ENCODE data around the gene ARHGEF2. TPM values are rescaled to one million over a fixed set of nuclear protein-coding genes. Genes with fewer than 3 reads are reported as not detected.

ARHGEF2 gene
- total RNA-seq, 4 donors from 2014 or later = 13.7 to 42.1 (median 20.6) TPM

DNA sequence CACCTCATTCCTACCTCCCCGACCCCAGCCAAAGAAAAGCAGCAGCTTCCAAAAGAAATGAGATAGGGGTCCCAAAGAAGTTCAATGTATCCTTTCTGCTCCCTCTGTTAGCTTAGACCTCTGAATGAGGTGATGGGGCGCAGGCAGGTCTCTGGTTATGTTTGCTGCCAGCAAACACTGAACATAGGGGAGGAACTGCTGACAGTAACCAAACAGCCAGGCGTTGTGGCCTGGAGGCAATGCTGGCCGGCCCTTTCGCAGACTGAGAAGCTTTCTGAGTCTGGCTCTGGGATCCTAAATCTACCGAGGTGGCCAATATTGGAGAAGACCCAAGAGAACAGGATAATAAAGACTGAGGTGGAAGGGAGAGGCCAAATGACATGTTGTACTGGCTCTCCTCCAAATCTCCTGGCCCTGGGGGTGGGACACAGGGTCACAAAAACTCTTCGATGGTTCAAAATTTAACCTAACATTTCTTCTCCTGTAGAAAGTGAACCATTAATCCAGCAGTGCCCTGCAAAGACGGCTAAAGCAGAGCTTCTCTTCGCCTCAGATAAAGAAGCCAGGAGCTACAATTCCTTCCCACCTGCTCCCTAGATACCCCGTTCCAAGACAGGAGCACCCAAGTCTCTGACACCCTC lies 22.8 kb upstream of the ARHGEF2 start:
- peak overlapping the region; percentile 1 for H3K27ac ChIP-seq
- H3K36me3 ChIP-seq = no peaks in the 10 kb centered on the region
- no peak for TF ChIP-seq EP300 (IDR thresholded peaks at IDR 0.05)
- no peak for TF ChIP-seq POLR2A (IDR thresholded peaks at IDR 0.05)
- TF ChIP-seq, protein P1, sequence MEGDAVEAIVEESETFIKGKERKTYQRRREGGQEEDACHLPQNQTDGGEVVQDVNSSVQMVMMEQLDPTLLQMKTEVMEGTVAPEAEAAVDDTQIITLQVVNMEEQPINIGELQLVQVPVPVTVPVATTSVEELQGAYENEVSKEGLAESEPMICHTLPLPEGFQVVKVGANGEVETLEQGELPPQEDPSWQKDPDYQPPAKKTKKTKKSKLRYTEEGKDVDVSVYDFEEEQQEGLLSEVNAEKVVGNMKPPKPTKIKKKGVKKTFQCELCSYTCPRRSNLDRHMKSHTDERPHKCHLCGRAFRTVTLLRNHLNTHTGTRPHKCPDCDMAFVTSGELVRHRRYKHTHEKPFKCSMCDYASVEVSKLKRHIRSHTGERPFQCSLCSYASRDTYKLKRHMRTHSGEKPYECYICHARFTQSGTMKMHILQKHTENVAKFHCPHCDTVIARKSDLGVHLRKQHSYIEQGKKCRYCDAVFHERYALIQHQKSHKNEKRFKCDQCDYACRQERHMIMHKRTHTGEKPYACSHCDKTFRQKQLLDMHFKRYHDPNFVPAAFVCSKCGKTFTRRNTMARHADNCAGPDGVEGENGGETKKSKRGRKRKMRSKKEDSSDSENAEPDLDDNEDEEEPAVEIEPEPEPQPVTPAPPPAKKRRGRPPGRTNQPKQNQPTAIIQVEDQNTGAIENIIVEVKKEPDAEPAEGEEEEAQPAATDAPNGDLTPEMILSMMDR (IDR thresholded peaks at IDR 0.05) = no peak
- TF ChIP-seq POLR2AphosphoS5 (IDR thresholded peaks at IDR 0.05) = no peak
- no peaks in the 10 kb centered on the region for H3K27me3 ChIP-seq
- DNase-seq (ENCODE audit: low spot score in 2 of 2) = no peak
- H3K4me1 ChIP-seq = peaks cover 18% of the 10 kb centered on the region
- WGBS = 52% methylated on average over 10 of the region's 10 CpGs
- no peaks in the 10 kb centered on the region for H3K9me3 ChIP-seq
- H3K4me3 ChIP-seq = no peak overlapping the region

DNA sequence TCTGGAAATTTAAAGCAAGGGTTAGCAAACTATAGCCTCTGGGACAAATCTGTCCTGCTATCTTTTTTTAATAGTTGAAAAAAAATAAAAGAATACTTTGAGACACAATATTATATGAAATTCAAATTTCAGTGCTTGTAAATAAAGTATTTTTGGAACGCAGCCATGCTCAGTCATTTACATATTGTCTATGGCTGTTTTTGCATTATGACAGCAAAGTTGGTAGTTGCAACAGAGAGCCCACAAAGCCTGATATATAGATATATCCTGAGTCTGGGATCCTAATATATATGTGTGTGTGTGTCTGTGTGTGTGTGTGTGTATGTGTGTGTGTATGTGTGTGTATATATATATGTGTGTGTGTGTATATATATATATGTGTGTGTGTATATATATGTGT lies 21.6 kb upstream of the ARHGEF2 start:
- WGBS = 66% methylated on average over 1 of the region's 1 CpG
- peaks cover 18% of the 10 kb centered on the region for H3K4me1 ChIP-seq
- H3K9me3 ChIP-seq = no peaks in the 10 kb centered on the region
- no peaks in the 10 kb centered on the region for H3K36me3 ChIP-seq
- H3K4me3 ChIP-seq = no peak overlapping the region
- H3K27ac ChIP-seq = no peak overlapping the region
- H3K27me3 ChIP-seq = no peaks in the 10 kb centered on the region
- DNase-seq (ENCODE audit: low spot score in 2 of 2) = no peak
- no peak for TF ChIP-seq POLR2A (IDR thresholded peaks at IDR 0.05)
- no peak for TF ChIP-seq POLR2AphosphoS5 (IDR thresholded peaks at IDR 0.05)
- TF ChIP-seq, protein P1 (IDR thresholded peaks at IDR 0.05) = no peak
- no peak for TF ChIP-seq EP300 (IDR thresholded peaks at IDR 0.05)

DNA sequence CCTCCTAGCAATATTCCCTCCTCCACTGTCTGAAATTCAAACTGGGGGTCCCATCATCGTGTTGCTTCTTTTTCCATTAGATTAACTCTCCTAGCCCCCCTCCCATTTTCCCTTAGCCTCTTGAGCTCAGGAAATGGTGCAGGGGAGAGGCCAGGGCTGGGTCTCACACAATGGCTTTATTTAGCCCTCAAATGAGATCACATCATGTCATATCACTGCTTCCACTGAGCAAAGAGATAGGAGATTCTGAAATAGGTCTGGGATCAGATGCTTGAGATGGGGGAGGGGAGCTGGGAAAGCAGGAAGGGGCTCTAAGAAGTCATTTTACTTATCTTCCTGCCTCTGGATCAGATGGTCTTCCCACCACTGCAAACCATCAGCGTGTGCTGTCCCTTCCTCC lies 17.8 kb upstream of the ARHGEF2 start:
- Histone ChIP-seq H3K4me1 (peaks cover 6% of the 10 kb centered on the region), H3K27ac (no peak overlapping the region), H3K9me3 (no peaks in the 10 kb centered on the region), H3K36me3 (no peaks in the 10 kb centered on the region), H3K4me3 (no peak overlapping the region), H3K27me3 (no peaks in the 10 kb centered on the region)
- 48% methylated on average over 2 of the region's 2 CpGs for WGBS
- TF ChIP-seq POLR2AphosphoS5 (IDR thresholded peaks at IDR 0.05) (no peak), EP300 (IDR thresholded peaks at IDR 0.05) (no peak), POLR2A (IDR thresholded peaks at IDR 0.05) (no peak)
- TF ChIP-seq, protein P1 (IDR thresholded peaks at IDR 0.05) = no peak
- DNase-seq (ENCODE audit: low spot score in 2 of 2) = no peak

DNA sequence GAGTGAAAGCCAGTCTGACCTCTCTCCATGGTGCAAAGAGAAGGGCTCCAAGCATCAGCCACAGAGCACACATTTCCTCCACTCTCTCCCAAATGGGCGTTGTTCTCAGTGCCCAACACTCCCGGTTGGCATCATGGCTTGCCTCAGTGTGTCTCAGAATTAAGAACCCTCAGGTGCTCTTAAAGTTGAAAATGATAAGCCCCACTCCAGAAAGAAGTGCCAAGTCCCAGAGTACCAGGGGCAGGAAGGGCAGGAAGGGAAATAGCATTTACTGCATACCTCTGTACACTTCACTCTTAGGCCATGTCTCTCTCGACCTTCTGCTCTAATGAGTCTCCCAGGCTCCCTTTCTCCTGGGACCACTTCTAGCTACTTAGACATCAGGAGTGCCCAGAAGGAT lies 15.2 kb upstream of the ARHGEF2 start:
- TF ChIP-seq POLR2A (IDR thresholded peaks at IDR 0.05) (no peak), EP300 (IDR thresholded peaks at IDR 0.05) (no peak), POLR2AphosphoS5 (IDR thresholded peaks at IDR 0.05) (no peak)
- TF ChIP-seq, protein P1 (IDR thresholded peaks at IDR 0.05) = no peak
- Histone ChIP-seq H3K27me3 (no peaks in the 10 kb centered on the region), H3K9me3 (no peaks in the 10 kb centered on the region), H3K36me3 (no peaks in the 10 kb centered on the region), H3K4me3 (no peak overlapping the region), H3K27ac (no peak overlapping the region), H3K4me1 (peaks cover 12% of the 10 kb centered on the region)
- WGBS = 80% methylated on average over 3 of the region's 3 CpGs
- no peak for DNase-seq (ENCODE audit: low spot score in 2 of 2)

DNA sequence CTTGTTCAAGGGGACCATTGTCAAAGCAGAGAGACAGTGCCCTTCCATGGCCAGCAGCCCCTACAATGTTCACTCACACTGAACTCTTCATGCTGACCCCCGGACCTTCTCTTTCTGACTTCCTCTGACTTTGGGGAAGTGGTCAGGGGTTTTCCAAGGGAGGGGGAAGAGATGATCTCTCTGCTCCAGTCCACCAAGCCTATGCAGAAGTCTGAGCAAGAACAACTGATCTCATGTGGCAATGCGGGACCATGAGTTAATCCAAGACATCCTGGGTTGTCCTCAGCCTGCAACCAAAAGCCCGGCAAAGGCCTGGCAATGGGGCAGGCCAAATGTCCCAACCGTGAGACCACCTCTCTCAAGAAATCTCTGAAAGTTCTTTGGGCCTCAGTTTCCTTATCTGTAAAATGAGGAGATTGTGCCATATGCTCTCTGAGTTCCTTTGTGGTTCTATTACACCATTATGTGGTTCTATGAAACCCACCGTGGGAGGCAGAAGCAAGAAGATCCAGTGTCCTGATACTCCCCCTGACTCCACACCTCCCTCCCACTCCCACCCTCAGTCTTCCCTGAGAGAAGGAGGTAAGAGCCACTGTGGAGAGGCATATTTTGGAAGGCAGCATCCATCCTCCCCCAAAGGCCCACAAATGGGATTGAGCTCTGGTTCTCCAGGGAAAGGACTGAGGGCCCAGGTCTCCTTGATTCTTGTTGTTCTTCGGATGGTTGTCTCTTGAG lies 11.8 kb upstream of the ARHGEF2 start:
- no peak for DNase-seq (ENCODE audit: low spot score in 2 of 2)
- Histone ChIP-seq H3K27ac (no peak overlapping the region), H3K36me3 (no peaks in the 10 kb centered on the region), H3K9me3 (no peaks in the 10 kb centered on the region), H3K4me1 (peaks cover 12% of the 10 kb centered on the region), H3K4me3 (no peak overlapping the region), H3K27me3 (no peaks in the 10 kb centered on the region)
- TF ChIP-seq POLR2A (IDR thresholded peaks at IDR 0.05) = no peak
- no peak for TF ChIP-seq EP300 (IDR thresholded peaks at IDR 0.05)
- TF ChIP-seq, protein P1 (IDR thresholded peaks at IDR 0.05) = no peak
- no peak for TF ChIP-seq POLR2AphosphoS5 (IDR thresholded peaks at IDR 0.05)
- WGBS = 87% methylated on average over 6 of the region's 6 CpGs
